GM21360 (cell line): ENCODE data around the gene TRIM72.
"Not testable (repeated sequence)": the region's sequence is repeated elsewhere in the genome, so short reads cannot be mapped to it uniquely, and the experiment has no call there.

Experiments
- ATAC-seq: cut with Tn5 transposase; IDR thresholded peaks from one replicate; pipeline ENCODE4 v1.9.1; 2021; ENCODE audit warnings: mild to moderate bottlenecking, moderate library complexity; ENCODE audit not compliant: unreplicated experiment

Gene TRIM72

DNA sequence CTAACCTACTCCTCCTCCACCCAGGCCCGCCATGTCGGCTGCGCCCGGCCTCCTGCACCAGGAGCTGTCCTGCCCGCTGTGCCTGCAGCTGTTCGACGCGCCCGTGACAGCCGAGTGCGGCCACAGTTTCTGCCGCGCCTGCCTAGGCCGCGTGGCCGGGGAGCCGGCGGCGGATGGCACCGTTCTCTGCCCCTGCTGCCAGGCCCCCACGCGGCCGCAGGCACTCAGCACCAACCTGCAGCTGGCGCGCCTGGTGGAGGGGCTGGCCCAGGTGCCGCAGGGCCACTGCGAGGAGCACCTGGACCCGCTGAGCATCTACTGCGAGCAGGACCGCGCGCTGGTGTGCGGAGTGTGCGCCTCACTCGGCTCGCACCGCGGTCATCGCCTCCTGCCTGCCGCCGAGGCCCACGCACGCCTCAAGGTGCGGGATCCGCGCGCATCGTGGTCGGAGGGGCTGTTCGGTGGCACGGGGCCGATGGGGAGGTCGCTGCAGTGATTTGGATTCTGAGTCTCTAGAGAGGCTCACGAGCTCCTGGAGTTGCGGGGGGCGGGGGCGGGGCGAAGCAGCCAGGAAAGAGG, 878 bp downstream of the TRIM72 start:
- ATAC-seq: no peak

DNA sequence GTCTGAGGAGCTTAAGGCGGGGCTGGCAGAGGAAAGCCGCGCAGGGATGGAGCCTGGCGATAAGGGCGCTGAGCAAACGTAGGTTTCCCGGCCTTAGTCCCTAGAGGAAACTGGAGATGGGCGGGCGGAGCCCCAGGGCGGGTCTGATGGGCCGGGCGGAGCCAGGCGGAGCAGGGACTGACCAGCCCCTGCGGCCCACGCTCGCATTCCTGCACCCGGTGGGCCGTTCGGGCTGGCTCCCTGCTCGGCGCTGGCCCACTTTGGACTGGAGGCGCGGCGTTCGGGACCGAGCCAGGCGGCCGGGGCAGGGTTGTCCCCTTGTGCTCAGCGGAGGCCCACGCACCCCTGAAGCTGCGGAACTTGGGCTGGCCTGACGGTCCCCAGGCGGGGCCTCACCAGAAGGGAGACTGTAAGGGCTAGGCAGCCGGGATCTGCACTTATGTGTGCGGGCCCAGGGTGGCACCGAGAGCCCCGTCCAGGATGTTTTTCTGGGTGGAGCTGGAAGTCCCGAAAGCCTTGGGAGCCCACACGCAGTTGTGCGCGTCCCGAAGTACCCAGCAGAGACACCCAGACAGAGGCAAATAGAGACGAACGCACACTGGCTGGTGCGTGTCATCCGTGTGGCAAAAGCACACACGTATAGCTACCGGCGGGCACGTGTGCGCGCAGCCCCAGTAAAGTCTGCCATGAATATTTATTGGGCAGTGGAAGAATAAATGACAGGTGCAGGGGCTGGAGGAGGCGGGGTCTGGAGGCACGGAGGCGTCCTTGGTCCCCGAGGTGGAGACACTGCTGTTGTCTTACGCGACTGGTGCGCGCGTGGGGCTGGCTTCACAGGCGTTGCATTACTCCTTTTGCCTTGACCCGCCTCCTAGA, 1.6 kb downstream of the TRIM72 start:
- no peak for ATAC-seq

DNA sequence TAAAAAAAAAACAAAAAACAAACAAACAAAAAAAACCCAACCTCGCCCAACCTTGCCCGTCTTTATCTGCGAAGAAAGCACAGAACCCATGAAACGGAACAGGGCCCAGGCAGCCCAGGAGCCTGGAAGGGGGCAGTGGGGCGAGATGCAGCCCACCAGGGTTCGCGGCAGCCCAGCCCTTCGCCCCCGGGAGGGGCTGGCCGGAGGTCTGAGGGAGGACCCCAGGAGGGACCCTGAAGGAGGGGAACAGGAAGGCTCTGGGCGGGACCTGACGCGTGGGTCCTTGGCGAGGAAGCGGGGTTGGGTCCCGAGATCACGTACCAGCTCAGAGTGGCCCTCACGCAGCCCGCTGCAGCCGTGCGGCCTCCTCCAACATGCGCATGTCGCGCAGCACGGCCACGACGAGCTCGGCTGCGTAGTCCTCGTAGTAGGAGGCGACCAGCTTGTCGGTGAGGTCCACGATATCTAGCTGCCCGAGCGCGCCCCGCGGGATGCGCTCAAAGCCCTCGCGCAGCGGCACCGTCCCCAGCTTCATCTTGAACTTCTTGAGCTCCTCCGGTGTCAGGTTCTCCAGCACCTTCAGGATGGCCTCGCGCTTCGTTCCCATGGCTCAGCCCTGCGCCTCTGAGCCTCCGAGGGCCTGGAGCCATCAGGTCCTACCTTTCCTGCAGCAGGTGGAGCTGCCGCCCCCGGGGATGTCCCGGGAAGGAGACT, 2.7 kb downstream of the TRIM72 start, which contains the start of gene PYDC1:
PYDC1 (minus strand) TSS at position 714 of the 714 bp plus-strand sequence; CDS start at position 607, 107 bp downstream.
- ATAC-seq: no peak

DNA sequence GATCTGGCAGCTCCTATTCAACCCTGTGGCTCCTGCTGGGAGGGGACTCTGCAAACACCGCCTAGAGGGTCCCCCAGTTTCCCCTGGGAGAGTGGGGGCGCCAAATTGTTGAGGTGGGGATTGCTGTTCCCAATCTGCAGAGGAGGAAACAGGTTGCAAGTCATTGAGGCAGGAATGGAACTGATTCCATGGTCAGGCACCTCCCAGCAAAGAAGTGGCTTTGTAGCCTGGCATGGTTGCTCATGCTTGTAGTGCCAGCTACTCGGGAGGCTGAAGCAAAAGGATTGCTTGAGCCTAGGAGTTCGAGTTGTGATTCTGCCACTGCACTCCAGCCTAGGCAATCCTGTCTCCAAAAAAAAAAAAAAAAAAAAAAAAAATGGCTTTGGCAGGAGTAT, 3.2 kb downstream of the TRIM72 start:
- no peak for ATAC-seq

DNA sequence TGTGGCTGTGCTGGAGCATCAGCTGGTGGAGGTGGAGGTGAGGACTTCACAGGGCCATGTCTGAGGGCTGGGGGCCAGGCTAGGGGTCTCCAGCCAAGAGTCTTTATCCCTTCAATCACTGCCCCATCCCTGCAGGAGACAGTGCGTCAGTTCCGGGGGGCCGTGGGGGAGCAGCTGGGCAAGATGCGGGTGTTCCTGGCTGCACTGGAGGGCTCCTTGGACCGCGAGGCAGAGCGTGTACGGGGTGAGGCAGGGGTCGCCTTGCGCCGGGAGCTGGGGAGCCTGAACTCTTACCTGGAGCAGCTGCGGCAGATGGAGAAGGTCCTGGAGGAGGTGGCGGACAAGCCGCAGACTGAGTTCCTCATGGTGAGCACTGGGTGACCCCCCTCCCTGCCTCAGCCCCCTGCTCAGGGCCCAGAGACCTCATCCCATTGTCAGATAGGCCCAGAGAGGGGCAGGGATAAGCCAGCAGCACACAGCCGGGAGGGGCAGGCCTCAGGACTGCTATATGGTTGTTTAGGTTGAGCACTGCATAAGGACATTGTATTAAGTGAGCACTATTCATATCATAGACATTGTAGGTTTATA, 5.3 kb downstream of the TRIM72 start:
- ATAC-seq: no peak

DNA sequence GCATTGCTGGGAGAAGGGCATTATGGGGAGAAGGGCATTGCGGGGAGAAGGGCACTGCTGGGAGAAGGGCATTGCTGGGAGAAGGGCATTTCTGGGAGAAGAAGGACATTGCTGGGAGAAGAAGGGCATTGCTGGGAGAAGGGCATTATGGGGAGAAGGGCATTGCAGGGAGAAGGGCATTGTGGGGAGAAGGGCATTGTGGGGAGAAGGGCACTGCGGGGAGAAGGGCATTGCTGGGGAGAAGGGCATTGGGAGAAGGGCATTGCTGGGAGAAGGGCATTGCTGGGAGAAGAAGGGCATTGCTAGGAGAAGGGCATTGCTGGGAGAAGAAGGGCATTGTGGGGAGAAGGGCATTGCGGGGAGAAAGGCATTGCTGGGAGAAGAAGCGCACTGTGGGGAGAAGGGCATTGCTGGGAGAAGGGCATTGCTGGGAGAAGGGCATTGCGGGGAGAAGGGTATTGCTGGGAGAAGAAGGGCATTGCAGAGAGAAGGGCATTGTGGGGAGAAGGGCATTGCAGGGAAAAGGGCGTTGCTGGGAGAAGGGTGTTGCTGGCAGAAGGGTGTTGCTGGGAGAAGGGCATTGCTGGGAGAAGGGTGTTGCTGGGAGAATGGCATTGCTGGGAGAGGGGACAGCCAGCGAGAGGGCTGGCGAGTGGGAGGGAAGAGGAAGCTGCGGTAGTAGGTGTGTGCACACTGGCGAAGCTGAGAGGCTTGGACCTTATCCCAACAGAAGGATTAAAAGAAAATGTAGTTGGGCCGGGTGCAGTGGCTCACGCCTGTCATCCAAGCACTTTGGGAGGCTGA, 7.6 kb downstream of the TRIM72 start:
- no peak for ATAC-seq

DNA sequence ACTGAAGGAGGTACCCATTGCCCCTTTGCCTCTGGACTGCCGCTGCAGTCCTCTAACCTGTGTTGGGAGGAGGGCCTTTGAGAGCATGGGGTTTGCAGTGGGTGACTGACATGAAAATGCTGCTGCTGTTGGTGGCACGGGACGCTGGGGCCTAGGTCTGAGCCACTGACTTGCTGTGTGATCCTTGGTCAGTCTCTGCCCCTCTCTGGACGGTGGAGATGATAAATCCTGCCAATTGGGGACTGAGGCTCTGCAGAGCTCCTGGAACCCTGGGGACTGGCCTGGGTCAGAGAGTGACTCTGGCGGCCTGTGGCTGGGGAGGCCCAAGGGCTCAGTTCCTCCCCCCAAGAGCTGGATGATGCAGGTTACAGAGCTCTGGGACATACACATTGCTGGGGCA, 9.1 kb downstream of the TRIM72 start:
- ATAC-seq: no peak

DNA sequence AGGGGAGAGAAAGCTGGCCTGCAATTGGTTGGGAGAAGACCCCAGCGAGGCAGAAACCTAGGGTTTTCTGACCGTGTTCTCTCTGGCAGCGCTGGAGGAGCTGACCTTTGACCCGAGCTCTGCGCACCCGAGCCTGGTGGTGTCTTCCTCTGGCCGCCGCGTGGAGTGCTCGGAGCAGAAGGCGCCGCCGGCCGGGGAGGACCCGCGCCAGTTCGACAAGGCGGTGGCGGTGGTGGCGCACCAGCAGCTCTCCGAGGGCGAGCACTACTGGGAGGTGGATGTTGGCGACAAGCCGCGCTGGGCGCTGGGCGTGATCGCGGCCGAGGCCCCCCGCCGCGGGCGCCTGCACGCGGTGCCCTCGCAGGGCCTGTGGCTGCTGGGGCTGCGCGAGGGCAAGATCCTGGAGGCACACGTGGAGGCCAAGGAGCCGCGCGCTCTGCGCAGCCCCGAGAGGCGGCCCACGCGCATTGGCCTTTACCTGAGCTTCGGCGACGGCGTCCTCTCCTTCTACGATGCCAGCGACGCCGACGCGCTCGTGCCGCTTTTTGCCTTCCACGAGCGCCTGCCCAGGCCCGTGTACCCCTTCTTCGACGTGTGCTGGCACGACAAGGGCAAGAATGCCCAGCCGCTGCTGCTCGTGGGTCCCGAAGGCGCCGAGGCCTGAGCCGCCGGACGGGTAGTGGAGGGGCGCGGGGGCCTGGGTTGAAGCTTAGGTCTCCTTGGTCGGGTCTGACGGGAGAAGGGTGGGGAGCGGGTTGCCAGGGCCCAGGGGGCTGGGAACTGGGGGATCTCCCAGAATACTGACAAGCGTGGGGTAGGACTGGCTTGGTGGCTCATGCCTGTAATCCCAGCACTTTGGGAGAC, 10.4 kb downstream of the TRIM72 start:
- ATAC-seq: no peak

DNA sequence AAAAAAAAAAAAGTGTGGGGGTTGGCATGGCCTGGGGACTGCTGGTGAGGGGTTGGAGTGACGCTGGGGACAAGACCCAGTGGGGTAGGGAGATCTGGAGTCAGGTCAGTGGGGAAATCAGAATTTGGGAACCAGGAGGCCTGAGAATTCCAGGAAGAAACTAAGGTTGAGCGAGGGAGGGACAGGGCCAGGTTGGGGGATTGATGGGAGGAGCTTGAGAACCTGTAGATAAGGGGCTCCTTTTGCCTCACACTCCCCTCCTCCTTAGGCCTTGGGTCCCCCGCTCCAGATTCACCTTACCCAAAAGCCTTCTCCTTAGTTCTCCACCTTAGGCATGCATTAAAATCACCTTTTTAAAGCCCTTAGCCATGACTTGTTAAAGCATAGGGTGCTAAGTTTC, 11.3 kb downstream of the TRIM72 start:
- ATAC-seq: no peak

DNA sequence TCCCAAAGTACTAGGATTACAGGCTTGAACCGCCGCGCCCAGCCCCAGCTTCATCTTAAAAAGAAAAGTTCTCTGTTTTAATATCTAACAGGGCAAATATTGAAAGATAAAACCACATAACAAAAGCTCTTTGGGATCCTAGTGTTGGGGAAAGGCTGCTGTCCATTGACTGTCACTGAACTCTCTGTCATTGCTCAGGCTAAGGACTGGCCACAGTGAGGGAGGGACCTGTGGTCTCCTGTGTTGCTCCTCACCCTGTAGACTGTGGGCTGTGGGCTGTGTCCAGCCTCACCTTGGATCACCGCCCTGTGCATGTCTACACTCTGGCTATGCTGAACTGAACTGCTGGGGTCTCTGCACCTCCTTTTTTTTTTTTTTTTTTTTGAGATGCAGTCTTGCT, 14.3 kb downstream of the TRIM72 start:
- no peak for ATAC-seq

DNA sequence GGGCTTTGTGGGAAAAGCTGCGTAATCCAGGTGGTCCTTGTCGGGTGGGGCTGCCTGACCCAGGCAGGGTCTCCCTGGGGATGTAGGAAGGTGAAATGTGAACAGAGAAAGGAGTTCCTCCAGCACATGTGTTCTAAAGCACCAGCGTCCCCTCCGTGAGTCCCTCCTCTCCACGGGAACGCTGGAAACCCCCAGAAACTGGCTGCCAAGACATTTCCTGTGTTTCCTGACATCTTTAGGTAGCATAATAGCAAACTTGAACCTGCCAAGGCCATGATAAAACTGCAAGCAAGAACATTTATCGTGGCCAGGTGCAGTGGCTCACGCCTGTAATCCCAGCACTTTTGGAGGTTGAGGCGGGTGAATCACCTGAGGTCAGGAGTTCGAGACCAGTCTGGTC, 15.6 kb downstream of the TRIM72 start:
- ATAC-seq: no peak

DNA sequence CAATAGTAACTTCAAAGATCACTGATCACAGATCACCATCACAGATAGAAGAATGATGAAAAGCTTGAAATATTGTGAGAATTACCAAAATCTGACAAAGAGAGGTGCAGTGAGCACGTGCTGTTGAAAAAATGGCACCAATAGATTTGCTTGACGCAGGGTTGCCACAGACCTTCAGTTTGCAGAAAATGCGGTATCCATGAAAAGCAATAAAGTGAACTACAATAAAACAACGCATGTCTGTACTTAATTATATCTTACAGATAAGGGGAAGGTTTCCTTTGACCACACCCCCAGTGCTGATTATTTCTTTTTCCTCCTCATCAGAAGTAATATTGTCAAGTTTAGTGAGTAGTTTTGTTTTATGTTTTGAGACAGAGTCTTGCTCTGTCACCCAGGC, 24.1 kb downstream of the TRIM72 start:
- no peak for ATAC-seq

DNA sequence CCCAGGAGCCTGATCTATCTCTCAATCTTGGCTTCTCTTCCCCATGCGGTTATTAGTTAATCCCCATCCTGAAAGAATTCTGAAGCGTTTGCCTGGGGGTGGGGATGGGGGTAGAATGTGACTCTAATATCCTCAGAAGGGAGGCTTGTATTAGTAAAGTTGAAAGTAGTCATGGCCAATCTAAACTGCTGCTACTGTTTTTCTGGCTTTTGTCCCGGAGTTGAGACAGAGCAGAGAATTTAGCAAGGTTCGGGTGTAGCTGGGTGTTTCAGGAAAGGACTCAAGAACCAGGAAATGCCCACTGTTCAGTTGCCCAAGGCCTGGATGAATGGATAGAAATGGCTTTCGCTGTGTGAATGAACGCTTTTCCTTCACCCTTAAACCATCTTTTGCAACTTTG, 28.3 kb downstream of the TRIM72 start:
- ATAC-seq: no peak

DNA sequence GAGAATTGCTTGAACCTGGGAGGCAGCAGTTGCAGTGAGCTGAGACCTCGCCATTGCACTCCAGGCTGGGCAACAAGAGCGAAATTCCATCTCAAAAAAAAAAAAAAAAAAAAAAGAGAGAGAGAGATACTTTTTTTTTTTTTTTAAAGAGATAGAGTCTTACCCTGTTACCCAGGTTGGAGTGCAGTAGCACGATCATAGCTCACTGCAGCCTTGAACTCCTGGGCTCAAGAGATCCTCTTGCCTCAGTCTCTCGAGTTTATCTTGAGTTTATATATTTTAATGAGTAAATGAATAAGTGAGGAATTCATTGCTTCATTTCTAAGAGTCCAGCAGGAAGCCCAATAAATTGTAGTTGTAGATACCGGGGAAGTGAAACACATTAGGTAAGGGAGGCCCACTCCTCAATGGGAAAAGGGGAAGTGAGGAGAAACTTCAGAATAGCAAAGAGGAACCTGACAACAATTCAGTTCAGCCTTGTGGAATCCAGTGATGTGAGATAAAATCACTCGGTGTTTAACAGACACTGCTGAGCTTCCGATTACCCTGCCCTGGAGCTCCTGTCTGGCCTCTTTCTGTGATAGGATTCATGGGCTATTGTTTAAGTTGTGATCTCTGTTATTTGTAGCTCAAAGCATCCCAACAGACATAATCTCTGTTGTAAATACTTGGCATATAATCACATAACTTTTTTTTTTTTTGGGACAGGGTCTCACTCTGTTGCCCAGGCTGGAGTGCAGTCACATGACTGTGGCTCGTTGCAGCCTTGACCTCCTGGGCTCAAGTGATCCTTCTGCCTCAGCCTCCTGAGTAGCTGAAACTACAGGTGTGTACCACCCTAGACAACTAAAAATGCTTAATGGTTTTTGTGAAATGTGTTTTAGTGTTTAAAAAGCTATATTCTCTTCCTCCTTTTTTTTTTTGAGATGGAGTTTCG, 30.1 kb downstream of the TRIM72 start:
- no peak for ATAC-seq

DNA sequence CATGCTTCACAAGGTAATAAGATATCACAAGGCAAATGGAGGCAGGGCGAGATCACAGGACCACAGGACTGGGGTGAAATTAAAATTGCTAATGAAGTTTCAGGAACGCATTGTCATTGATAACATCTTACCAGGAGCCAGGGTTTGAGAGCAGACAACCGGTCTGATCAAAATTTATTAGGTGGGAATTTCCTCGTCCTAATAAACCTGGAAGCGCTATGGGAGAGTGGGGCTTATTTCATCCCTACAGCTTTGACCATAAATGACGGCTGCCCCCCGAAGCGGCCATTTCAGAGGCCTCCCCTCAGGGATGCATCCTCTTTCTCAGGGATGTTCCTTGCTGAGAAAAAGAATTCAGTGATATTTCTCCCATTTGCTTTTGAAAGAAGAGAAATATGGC, 31.7 kb downstream of the TRIM72 start:
- ATAC-seq: not testable (repeated sequence)

DNA sequence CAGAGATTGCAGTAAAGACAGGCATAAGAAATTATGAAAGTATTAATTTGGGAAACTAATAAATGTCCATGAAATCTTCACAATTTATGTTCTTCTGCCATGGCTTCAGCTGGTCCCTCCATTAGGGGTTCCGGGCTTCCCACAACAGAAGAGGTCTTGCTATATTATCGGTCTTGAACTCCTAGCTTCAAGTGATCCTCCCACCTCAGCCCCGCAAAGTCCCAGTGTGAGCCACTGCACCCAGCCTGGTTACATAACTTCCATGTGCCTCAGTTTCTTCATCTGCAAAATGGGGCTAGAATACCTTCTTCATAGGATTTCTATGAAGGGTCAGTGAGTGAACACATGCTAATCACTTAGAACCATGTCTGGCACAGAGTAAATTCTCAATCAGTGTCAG, 32.4 kb downstream of the TRIM72 start:
- ATAC-seq: no peak

DNA sequence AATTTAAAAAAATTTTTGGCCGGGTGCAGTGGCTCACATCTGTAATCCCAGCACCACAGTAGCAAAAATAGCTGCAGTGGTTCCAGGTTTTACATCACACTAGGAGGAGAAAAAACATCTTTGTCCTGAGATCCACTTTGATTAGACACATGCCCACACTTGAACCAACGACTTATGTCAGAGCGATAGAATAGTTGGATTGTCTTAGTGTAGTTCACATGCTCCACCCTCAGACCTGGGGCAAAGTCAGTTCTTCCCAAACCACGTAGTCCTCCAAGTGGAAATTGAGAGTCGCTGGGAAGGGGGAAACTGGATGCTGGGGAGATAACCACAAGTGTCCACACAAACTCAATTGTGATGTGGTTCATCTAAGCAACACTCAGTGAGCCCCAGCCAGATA, 34.4 kb downstream of the TRIM72 start:
- no peak for ATAC-seq

DNA sequence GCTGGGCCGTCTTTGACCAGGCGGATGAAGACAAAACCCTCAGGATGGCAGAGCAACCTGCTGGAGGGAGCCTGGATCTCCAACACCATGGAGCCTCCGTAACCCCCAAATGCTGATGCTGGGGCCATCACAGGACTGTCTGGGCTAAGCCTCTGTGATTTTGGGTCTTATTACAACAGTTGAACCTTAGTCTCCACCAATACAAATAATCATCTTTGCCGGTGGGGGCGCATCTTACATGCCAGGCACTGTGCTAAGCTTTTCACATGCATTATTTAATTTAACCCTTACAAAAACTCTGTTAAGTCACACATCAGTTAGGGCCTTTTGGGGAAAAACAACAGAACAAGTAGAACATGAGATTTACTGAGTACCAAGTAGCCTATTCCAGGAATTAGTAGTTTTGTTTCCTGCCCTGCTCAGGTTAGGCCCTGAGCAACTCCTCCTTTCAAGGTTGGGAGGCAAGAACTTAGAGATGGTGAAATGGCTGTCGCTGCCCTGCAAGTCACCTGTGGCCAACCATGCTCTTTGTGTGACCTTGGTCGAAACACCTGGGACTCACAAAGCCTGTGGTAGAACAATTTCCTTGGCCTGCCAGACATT, 37.0 kb downstream of the TRIM72 start:
- no peak for ATAC-seq
